ENCODE results near the gene EDN2.

EDN2 gene

DNA sequence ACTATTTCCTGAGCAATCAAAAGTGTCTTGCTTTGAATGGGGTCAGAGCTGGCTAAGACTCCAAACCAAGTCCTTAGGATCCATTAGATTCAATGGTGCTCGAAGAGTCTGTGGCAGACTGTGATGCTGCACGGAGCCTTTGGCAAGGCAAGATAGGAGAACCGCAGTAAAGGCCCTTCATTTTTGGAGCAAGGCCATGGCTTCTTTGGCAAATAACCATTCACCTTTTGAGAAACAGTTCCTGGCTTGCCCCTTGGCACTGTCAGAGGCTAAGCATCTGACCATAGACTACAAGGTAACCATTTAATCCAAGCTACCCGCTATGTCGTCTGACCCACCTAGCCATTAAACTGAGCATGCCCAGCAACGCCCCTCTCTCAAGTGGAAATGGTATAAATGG lies 45.2 kb downstream of the EDN2 start:
- H3K36me3 ChIP-seq (ENCODE audit: control insufficient read depth in 2 of 2, insufficient read depth in 1 of 2, low read length in 2 of 2) = no peaks in the 10 kb centered on the region
- ChIA-PET CTCF (interaction anchor here (0.6 to 1.6 kb wide), 3 partner anchors 44 to 352 kb away, joined by 3 to 7 read pairs (median 5); partner anchors contain the start of gene EDN2), POLR2A (no interaction called here)
- H3K4me1 ChIP-seq (ENCODE audit: control insufficient read depth, insufficient read depth, low read length) = no peaks in the 10 kb centered on the region
- no peaks in the 10 kb centered on the region for H3K9me3 ChIP-seq (ENCODE audit: control insufficient read depth, insufficient read depth, low read depth, low read length)
- H3K4me3 ChIP-seq (ENCODE audit: low read depth, low read length) = no peak overlapping the region
- H3K27ac ChIP-seq (ENCODE audit: extremely low read depth, low read depth, low read length) = no peak overlapping the region
- TF ChIP-seq, protein P1, sequence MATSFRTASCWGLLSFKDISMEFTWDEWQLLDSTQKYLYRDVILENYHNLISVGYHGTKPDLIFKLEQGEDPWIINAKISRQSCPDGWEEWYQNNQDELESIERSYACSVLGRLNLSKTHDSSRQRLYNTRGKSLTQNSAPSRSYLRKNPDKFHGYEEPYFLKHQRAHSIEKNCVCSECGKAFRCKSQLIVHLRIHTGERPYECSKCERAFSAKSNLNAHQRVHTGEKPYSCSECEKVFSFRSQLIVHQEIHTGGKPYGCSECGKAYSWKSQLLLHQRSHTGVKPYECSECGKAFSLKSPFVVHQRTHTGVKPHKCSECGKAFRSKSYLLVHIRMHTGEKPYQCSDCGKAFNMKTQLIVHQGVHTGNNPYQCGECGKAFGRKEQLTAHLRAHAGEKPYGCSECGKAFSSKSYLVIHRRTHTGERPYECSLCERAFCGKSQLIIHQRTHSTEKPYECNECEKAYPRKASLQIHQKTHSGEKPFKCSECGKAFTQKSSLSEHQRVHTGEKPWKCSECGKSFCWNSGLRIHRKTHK (tag by site-specific recombination; IDR thresholded peaks at IDR 0.05) = no peak
- TF ChIP-seq ZNF530 (tag by site-specific recombination; IDR thresholded peaks at IDR 0.05; ENCODE audit: low read depth) = no peak
- TF ChIP-seq ZNF626 (tag by site-specific recombination; IDR thresholded peaks at IDR 0.05) = no peak
- no peak for TF ChIP-seq ZNF19 (tag by site-specific recombination; IDR thresholded peaks at IDR 0.05; ENCODE audit: low read depth)
- no peak for TF ChIP-seq ZNF830 (tag by site-specific recombination; IDR thresholded peaks at IDR 0.05; ENCODE audit: low read depth)
- no peak for TF ChIP-seq ZNF140 (tag by site-specific recombination; IDR thresholded peaks at IDR 0.05)
- no peak for TF ChIP-seq ZNF670 (tag by site-specific recombination; IDR thresholded peaks at IDR 0.05; ENCODE audit: low read depth)
- TF ChIP-seq, protein P2, sequence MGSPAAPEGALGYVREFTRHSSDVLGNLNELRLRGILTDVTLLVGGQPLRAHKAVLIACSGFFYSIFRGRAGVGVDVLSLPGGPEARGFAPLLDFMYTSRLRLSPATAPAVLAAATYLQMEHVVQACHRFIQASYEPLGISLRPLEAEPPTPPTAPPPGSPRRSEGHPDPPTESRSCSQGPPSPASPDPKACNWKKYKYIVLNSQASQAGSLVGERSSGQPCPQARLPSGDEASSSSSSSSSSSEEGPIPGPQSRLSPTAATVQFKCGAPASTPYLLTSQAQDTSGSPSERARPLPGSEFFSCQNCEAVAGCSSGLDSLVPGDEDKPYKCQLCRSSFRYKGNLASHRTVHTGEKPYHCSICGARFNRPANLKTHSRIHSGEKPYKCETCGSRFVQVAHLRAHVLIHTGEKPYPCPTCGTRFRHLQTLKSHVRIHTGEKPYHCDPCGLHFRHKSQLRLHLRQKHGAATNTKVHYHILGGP (tag by site-specific recombination; IDR thresholded peaks at IDR 0.05) = no peak
- TF ChIP-seq, protein P3, sequence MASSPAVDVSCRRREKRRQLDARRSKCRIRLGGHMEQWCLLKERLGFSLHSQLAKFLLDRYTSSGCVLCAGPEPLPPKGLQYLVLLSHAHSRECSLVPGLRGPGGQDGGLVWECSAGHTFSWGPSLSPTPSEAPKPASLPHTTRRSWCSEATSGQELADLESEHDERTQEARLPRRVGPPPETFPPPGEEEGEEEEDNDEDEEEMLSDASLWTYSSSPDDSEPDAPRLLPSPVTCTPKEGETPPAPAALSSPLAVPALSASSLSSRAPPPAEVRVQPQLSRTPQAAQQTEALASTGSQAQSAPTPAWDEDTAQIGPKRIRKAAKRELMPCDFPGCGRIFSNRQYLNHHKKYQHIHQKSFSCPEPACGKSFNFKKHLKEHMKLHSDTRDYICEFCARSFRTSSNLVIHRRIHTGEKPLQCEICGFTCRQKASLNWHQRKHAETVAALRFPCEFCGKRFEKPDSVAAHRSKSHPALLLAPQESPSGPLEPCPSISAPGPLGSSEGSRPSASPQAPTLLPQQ (tag by site-specific recombination; IDR thresholded peaks at IDR 0.05) = no peak
- TF ChIP-seq SALL2 (tag by site-specific recombination; IDR thresholded peaks at IDR 0.05; ENCODE audit: borderline replicate concordance) = no peak

- no peaks in the 10 kb centered on the region for H3K4me1 ChIP-seq (ENCODE audit: control insufficient read depth, insufficient read depth, low read length)
- no peak overlapping the region for H3K27ac ChIP-seq (ENCODE audit: extremely low read depth, low read depth, low read length)
- H3K9me3 ChIP-seq (ENCODE audit: control insufficient read depth, insufficient read depth, low read depth, low read length) = no peaks in the 10 kb centered on the region
- ChIA-PET CTCF (no interaction called here), POLR2A (no interaction called here)
- no peak overlapping the region for H3K4me3 ChIP-seq (ENCODE audit: low read depth, low read length)
- TF ChIP-seq, protein P4, sequence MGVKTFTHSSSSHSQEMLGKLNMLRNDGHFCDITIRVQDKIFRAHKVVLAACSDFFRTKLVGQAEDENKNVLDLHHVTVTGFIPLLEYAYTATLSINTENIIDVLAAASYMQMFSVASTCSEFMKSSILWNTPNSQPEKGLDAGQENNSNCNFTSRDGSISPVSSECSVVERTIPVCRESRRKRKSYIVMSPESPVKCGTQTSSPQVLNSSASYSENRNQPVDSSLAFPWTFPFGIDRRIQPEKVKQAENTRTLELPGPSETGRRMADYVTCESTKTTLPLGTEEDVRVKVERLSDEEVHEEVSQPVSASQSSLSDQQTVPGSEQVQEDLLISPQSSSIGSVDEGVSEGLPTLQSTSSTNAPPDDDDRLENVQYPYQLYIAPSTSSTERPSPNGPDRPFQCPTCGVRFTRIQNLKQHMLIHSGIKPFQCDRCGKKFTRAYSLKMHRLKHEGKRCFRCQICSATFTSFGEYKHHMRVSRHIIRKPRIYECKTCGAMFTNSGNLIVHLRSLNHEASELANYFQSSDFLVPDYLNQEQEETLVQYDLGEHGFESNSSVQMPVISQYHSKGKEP (tag by site-specific recombination; IDR thresholded peaks at IDR 0.05) = no peak
- TF ChIP-seq OSR2 (tag by site-specific recombination; IDR thresholded peaks at IDR 0.05) = no peak
- 0 out of 2 replicates have a peak, but pooled peaks have one; percentile 20 for TF ChIP-seq IKZF3 (tag by site-specific recombination; IDR thresholded peaks at IDR 0.05)
- 0 out of 2 replicates have a peak, but pooled peaks have one; percentile 42 for TF ChIP-seq ZNF24 (tag by site-specific recombination; IDR thresholded peaks at IDR 0.05)
- TF ChIP-seq ZIC2 (tag by site-specific recombination; IDR thresholded peaks at IDR 0.05) = peak; percentile 81
- peak; percentile 64; the same call in 1 of the 2 replicates for TF ChIP-seq ZBTB21 (tag by site-specific recombination; IDR thresholded peaks at IDR 0.05)
- TF ChIP-seq ZNF335 (tag by site-specific recombination; conservative IDR thresholded peaks at IDR 0.05) = peak; percentile 57
- TF ChIP-seq ZNF341 (tag by site-specific recombination; IDR thresholded peaks at IDR 0.05; ENCODE audit: low read depth) = 0 out of 2 replicates have a peak, but pooled peaks have one; percentile 35
- TF ChIP-seq ATF2 (tag by site-specific recombination; IDR thresholded peaks at IDR 0.05; ENCODE audit: low read depth) = peak; percentile 51; the same call in 1 of the 2 replicates
- TF ChIP-seq, protein P5, sequence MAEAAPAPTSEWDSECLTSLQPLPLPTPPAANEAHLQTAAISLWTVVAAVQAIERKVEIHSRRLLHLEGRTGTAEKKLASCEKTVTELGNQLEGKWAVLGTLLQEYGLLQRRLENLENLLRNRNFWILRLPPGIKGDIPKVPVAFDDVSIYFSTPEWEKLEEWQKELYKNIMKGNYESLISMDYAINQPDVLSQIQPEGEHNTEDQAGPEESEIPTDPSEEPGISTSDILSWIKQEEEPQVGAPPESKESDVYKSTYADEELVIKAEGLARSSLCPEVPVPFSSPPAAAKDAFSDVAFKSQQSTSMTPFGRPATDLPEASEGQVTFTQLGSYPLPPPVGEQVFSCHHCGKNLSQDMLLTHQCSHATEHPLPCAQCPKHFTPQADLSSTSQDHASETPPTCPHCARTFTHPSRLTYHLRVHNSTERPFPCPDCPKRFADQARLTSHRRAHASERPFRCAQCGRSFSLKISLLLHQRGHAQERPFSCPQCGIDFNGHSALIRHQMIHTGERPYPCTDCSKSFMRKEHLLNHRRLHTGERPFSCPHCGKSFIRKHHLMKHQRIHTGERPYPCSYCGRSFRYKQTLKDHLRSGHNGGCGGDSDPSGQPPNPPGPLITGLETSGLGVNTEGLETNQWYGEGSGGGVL (tag by site-specific recombination; IDR thresholded peaks at IDR 0.05) = peak; percentile 23; the same call in 1 of the 2 replicates
- TF ChIP-seq ZNF214 (tag by site-specific recombination; IDR thresholded peaks at IDR 0.05; ENCODE audit: borderline replicate concordance) = peak; percentile 81
- TF ChIP-seq ZNF629 (tag by site-specific recombination; IDR thresholded peaks at IDR 0.05) = peak; percentile 56
- TF ChIP-seq SCRT2 (tag by site-specific recombination; IDR thresholded peaks at IDR 0.05) = no peak
- no peaks in the 10 kb centered on the region for H3K36me3 ChIP-seq (ENCODE audit: control insufficient read depth in 2 of 2, insufficient read depth in 1 of 2, low read length in 2 of 2)
These were observed 45.8 kb downstream of the EDN2 start for GRCh38 chr1:41438711-41439110.

Data from HEK293 (cell line).